ENCODE data around the gene FHOD1.

The FHOD1 gene

GRCh38 chr16:67188798-67189197 is 58.5 kb downstream of the FHOD1 start:
- no peak for TF ChIP-seq CTCF (IDR thresholded peaks at IDR 0.05; ENCODE audit: insufficient read depth, missing control alignments)
- DNase-seq (ENCODE audit: insufficient read length, low spot score) (no peak), FAIRE-seq (no peak)

- FAIRE-seq: no peak
- no peak for TF ChIP-seq CTCF (IDR thresholded peaks at IDR 0.05; ENCODE audit: insufficient read depth, missing control alignments)
Observed at GRCh38 chr16:67188323-67188722, 59.0 kb downstream of the FHOD1 start.

GRCh38 chr16:67187175-67187890 is 59.9 kb downstream of the FHOD1 start:
- no peak for DNase-seq (ENCODE audit: insufficient read length, low spot score)
- no peak for TF ChIP-seq CTCF (IDR thresholded peaks at IDR 0.05; ENCODE audit: insufficient read depth, missing control alignments)
- no peak for FAIRE-seq

More at GRCh38 chr16:67188323-67188722, 59.0 kb downstream of the FHOD1 start:
- DNase-seq (ENCODE audit: insufficient read length, low spot score): no peak

GRCh38 chr16:67186550-67186950 is 60.7 kb downstream of the FHOD1 start:
- no peak for TF ChIP-seq CTCF (IDR thresholded peaks at IDR 0.05; ENCODE audit: insufficient read depth, missing control alignments)
- FAIRE-seq: no peak
- no peak for DNase-seq (ENCODE audit: insufficient read length, low spot score)

GRCh38 chr16:67185651-67186134 is 61.6 kb downstream of the FHOD1 start:
- no peak for TF ChIP-seq CTCF (IDR thresholded peaks at IDR 0.05; ENCODE audit: insufficient read depth, missing control alignments)
- FAIRE-seq (no peak), DNase-seq (ENCODE audit: insufficient read length, low spot score) (no peak)

- peak; percentile 72 for TF ChIP-seq CTCF (IDR thresholded peaks at IDR 0.05; ENCODE audit: insufficient read depth, missing control alignments)
- no peak for FAIRE-seq
- DNase-seq (ENCODE audit: insufficient read length, low spot score): no peak
Observed at GRCh38 chr16:67184995-67185650, 62.2 kb downstream of the FHOD1 start.

Data from D721Med (cell line).